SK-N-MC (cell line): ENCODE data around the gene SUSD2.

ENCODE experiments used
- EZH2 ChIP-seq: fragments of 200-600 bp; sonication (generic); IDR thresholded peaks from one replicate; pipeline ENCODE4 v1.6.1; 2017; ENCODE audit warnings: antibody characterized with exemption
- POLR2AphosphoS5 ChIP-seq: IDR thresholded peaks from 2 replicates; pipeline ENCODE4 v1.6.1; 2012; ENCODE audit warnings: mild to moderate bottlenecking, low read depth, low read length, borderline replicate concordance

- TF ChIP-seq EZH2: no peak
- TF ChIP-seq POLR2AphosphoS5: no peak
Observed at GRCh38 chr22:24181996-24182899, 961 bp downstream of the SUSD2 start.
